Measurements from ENCODE around the gene MRE11.

The MRE11 gene

DNA sequence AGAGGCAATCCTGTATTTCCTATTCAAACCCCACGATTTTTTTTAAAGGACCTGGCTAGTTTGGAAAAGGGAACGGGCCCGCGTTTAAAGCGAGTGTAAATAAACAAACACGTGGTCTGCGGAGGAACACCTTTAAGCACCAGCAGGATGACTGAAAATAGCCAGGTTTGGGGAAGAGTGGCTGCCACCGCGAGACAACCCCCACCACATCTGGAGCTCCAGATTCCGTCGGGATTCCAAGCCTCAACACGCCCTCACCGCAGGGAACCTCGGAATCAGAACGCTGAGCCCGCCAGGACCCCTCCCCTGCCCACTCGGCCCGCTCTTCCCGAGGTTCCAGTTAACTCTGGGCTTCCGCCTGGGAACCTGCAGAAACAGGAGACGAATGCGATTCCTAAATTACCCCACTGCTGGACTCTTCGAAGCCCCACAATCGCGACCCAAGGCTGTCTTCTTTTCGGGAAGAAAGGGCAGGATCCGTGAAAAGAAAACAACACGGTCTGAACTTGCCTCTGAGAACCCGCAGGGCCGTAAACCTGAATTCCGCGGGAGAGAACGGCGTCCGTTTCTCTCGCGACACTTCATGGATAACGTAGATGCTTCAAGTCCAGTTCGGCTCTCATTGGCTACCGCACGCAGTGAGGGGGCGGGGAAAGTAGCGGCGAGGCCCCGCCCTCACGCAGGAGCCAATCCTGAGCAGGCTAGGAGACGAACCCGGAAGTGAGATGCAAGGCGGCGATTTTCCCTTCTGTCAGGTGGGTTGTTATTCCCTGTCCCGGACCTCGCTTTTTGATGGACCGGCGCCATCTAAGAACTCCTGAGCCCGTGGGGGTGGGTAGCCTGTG lies at the start of gene MRE11, which contains the start of gene ANKRD49 (continued):
- TF ChIP-seq, protein P1, sequence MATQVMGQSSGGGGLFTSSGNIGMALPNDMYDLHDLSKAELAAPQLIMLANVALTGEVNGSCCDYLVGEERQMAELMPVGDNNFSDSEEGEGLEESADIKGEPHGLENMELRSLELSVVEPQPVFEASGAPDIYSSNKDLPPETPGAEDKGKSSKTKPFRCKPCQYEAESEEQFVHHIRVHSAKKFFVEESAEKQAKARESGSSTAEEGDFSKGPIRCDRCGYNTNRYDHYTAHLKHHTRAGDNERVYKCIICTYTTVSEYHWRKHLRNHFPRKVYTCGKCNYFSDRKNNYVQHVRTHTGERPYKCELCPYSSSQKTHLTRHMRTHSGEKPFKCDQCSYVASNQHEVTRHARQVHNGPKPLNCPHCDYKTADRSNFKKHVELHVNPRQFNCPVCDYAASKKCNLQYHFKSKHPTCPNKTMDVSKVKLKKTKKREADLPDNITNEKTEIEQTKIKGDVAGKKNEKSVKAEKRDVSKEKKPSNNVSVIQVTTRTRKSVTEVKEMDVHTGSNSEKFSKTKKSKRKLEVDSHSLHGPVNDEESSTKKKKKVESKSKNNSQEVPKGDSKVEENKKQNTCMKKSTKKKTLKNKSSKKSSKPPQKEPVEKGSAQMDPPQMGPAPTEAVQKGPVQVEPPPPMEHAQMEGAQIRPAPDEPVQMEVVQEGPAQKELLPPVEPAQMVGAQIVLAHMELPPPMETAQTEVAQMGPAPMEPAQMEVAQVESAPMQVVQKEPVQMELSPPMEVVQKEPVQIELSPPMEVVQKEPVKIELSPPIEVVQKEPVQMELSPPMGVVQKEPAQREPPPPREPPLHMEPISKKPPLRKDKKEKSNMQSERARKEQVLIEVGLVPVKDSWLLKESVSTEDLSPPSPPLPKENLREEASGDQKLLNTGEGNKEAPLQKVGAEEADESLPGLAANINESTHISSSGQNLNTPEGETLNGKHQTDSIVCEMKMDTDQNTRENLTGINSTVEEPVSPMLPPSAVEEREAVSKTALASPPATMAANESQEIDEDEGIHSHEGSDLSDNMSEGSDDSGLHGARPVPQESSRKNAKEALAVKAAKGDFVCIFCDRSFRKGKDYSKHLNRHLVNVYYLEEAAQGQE (tag by site-specific recombination; IDR thresholded peaks at IDR 0.05): no peak
- peak; percentile 76; the same call in 1 of the 2 replicates for TF ChIP-seq TRIM28 (IDR thresholded peaks at IDR 0.05; ENCODE audit: borderline replicate concordance, low read length)
- TF ChIP-seq ZNF266 (tag by site-specific recombination; IDR thresholded peaks at IDR 0.05; ENCODE audit: low read depth): no peak
- TF ChIP-seq, protein P2, sequence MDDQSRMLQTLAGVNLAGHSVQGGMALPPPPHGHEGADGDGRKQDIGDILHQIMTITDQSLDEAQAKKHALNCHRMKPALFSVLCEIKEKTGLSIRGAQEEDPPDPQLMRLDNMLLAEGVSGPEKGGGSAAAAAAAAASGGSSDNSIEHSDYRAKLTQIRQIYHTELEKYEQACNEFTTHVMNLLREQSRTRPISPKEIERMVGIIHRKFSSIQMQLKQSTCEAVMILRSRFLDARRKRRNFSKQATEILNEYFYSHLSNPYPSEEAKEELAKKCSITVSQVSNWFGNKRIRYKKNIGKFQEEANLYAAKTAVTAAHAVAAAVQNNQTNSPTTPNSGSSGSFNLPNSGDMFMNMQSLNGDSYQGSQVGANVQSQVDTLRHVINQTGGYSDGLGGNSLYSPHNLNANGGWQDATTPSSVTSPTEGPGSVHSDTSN (CRISPR knock-in tag; IDR thresholded peaks at IDR 0.05): no peak
- no peak for TF ChIP-seq ZNF555 (tag by site-specific recombination; conservative IDR thresholded peaks at IDR 0.05)
- TF ChIP-seq SP3 (tag by site-specific recombination; IDR thresholded peaks at IDR 0.05): peak; percentile 85
- peak; percentile 65; the same call in 1 of the 2 replicates for TF ChIP-seq ZNF24 (tag by site-specific recombination; IDR thresholded peaks at IDR 0.05)
- 0 out of 2 replicates have a peak, but pooled peaks have one; percentile 22 for TF ChIP-seq ZBTB21 (tag by site-specific recombination; IDR thresholded peaks at IDR 0.05)
- peak; percentile 56 for TF ChIP-seq ZBTB8A (tag by site-specific recombination; IDR thresholded peaks at IDR 0.05)
- TF ChIP-seq ZNF600 (tag by site-specific recombination; IDR thresholded peaks at IDR 0.05): peak; percentile 23; the same call in 1 of the 2 replicates
- TF ChIP-seq ZBTB17 (tag by site-specific recombination; IDR thresholded peaks at IDR 0.05): peak; percentile 81
- peak; percentile 41; the same call in 1 of the 2 replicates for TF ChIP-seq ZNF391 (tag by site-specific recombination; IDR thresholded peaks at IDR 0.05; ENCODE audit: borderline replicate concordance, low read depth)
- TF ChIP-seq IKZF3 (tag by site-specific recombination; IDR thresholded peaks at IDR 0.05): peak; percentile 79
- TF ChIP-seq, protein P3, sequence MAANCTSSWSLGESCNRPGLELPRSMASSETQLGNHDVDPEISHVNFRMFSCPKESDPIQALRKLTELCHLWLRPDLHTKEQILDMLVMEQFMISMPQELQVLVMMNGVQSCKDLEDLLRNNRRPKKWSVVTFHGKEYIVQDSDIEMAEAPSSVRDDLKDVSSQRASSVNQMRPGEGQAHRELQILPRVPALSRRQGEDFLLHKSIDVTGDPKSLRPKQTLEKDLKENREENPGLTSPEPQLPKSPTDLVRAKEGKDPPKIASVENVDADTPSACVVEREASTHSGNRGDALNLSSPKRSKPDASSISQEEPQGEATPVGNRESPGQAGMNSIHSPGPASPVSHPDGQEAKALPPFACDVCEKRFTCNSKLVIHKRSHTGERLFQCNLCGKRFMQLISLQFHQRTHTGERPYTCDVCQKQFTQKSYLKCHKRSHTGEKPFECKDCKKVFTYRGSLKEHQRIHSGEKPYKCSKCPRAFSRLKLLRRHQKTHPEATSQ (tag by site-specific recombination; IDR thresholded peaks at IDR 0.05): no peak
- TF ChIP-seq ZFP37 (tag by site-specific recombination; IDR thresholded peaks at IDR 0.05): 0 out of 2 replicates have a peak, but pooled peaks have one; percentile 24
- TF ChIP-seq ZNF416 (tag by site-specific recombination; IDR thresholded peaks at IDR 0.05): no peak
- peak; percentile 38; the same call in 1 of the 2 replicates for TF ChIP-seq ZNF629 (tag by site-specific recombination; IDR thresholded peaks at IDR 0.05)
- peak; percentile 73; the same call in 1 of the 2 replicates for TF ChIP-seq ZNF561 (tag by site-specific recombination; IDR thresholded peaks at IDR 0.05; ENCODE audit: borderline replicate concordance)
- TF ChIP-seq ZSCAN16 (tag by site-specific recombination; IDR thresholded peaks at IDR 0.05): no peak
- no peak for TF ChIP-seq ZNF274 (IDR thresholded peaks at IDR 0.05; ENCODE audit: low read length)
- no peak for TF ChIP-seq ZNF274 (tag by site-specific recombination; IDR thresholded peaks at IDR 0.05; ENCODE audit: borderline replicate concordance)
- TF ChIP-seq ZXDB (tag by site-specific recombination; IDR thresholded peaks at IDR 0.05): peak; percentile 21
- TF ChIP-seq ZEB2 (tag by site-specific recombination; IDR thresholded peaks at IDR 0.05): 0 out of 2 replicates have a peak, but pooled peaks have one; percentile 69
- TF ChIP-seq ZIC2 (tag by site-specific recombination; IDR thresholded peaks at IDR 0.05): peak; percentile 71
- TF ChIP-seq ZNF157 (tag by site-specific recombination; IDR thresholded peaks at IDR 0.05): no peak
- TF ChIP-seq, protein P4, sequence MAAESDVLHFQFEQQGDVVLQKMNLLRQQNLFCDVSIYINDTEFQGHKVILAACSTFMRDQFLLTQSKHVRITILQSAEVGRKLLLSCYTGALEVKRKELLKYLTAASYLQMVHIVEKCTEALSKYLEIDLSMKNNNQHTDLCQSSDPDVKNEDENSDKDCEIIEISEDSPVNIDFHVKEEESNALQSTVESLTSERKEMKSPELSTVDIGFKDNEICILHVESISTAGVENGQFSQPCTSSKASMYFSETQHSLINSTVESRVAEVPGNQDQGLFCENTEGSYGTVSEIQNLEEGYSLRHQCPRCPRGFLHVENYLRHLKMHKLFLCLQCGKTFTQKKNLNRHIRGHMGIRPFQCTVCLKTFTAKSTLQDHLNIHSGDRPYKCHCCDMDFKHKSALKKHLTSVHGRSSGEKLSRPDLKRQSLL (tag by site-specific recombination; IDR thresholded peaks at IDR 0.05): peak; percentile 9; the same call in 1 of the 2 replicates
- TF ChIP-seq ZFHX2 (tag by site-specific recombination; conservative IDR thresholded peaks at IDR 0.05): no peak
- TF ChIP-seq GLIS1 (tag by site-specific recombination; IDR thresholded peaks at IDR 0.05): 0 out of 2 replicates have a peak, but pooled peaks have one; percentile 6
- TF ChIP-seq PRDM1 (tag by site-specific recombination; IDR thresholded peaks at IDR 0.05): no peak
- TF ChIP-seq SP7 (tag by site-specific recombination; IDR thresholded peaks at IDR 0.05): peak; percentile 37
- TF ChIP-seq, protein P5, sequence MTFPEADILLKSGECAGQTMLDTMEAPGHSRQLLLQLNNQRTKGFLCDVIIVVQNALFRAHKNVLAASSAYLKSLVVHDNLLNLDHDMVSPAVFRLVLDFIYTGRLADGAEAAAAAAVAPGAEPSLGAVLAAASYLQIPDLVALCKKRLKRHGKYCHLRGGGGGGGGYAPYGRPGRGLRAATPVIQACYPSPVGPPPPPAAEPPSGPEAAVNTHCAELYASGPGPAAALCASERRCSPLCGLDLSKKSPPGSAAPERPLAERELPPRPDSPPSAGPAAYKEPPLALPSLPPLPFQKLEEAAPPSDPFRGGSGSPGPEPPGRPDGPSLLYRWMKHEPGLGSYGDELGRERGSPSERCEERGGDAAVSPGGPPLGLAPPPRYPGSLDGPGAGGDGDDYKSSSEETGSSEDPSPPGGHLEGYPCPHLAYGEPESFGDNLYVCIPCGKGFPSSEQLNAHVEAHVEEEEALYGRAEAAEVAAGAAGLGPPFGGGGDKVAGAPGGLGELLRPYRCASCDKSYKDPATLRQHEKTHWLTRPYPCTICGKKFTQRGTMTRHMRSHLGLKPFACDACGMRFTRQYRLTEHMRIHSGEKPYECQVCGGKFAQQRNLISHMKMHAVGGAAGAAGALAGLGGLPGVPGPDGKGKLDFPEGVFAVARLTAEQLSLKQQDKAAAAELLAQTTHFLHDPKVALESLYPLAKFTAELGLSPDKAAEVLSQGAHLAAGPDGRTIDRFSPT (tag by site-specific recombination; IDR thresholded peaks at IDR 0.05): 0 out of 2 replicates have a peak, but pooled peaks have one; percentile 14
